Fibroblast of mammary gland (primary cell): ENCODE results near the gene ARL6IP5.

Experiments used
- DNase-seq: peaks from one replicate; pipeline ENCODE4 v3.0.0-alpha.2; 2010; ENCODE audit warnings: low read depth
- H3K4me3 ChIP-seq: 2 replicates; pipeline ENCODE4 v1.5.1; 2011; ENCODE audit warnings: low read depth, mild to moderate bottlenecking, low read length, moderate library complexity; ENCODE audit not compliant: control insufficient read depth
- CTCF ChIP-seq: conservative IDR thresholded peaks from 2 replicates; pipeline ENCODE4 v1.5.1; 2011; ENCODE audit warnings: low read depth, low read length, inconsistent platforms; ENCODE audit not compliant: control insufficient read depth, insufficient read depth

Gene ARL6IP5

GRCh38 chr3:69058947-69059224 lies 25.9 kb upstream of the ARL6IP5 start:
- H3K4me3 ChIP-seq, result no peak overlapping the region
- TF ChIP-seq CTCF, result no peak
- no peak for DNase-seq

DNA sequence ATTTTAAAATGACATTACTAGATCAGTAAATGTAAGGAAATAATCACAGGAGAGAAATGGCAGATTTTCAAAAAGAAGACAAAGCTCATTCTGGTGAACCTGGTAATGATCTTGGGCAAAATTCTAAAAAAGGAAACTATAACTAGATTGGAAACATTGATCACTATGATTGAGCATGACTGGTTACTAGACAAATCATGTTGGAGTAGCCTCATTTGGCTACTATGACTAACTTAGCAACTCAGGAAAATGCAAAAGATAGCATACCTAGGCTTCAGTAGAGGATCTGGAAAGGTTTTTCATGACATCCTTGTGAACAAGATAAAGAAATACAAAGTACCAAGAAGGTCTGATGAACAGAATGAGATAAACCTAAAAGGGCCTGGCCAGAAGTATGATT lies 25.0 kb upstream of the ARL6IP5 start:
- no peak for TF ChIP-seq CTCF
- no peak for DNase-seq
- H3K4me3 ChIP-seq, result no peak overlapping the region

- no peak overlapping the region for H3K4me3 ChIP-seq
- DNase-seq, result no peak
- no peak for TF ChIP-seq CTCF
Observed at GRCh38 chr3:69063636-69064035, 21.1 kb upstream of the ARL6IP5 start.

DNA sequence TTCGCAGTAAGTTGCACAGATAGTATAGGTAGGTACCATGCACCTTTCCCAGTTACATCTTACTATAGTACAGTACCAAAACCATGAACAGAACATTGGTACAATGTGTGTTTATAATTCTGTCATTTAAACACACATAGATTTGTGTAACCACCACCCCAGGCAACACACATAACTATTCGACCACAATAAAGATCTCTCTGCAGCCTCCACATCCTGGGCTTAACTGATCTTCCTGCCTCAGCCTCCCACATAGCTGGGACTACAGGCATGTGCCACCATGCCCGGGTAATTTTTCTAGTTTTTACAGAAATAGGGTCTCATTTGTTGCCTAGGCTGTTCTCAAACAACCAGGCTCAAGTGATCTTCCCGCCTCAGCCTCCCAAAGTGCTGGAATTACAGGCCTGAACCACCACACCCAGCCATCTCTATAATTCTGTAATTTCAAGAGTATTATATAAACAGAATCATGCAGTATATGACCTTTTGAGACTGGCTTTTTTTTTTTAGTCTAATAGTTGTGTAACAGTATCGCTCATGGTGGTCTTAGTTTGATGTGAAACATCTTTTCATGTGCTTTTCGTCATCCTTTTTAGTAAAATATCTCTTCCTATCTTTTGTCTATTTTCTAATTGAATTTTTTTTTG lies 19.3 kb upstream of the ARL6IP5 start:
- TF ChIP-seq CTCF, result no peak
- DNase-seq, result no peak
- H3K4me3 ChIP-seq, result no peak overlapping the region

- H3K4me3 ChIP-seq, result no peak overlapping the region
- DNase-seq, result no peak
- no peak for TF ChIP-seq CTCF
Observed at GRCh38 chr3:69066121-69066520, 18.6 kb upstream of the ARL6IP5 start.

- no peak for DNase-seq
- no peak overlapping the region for H3K4me3 ChIP-seq
- no peak for TF ChIP-seq CTCF
Observed at GRCh38 chr3:69072928-69073327, 11.8 kb upstream of the ARL6IP5 start.
